Stimulated activated effector memory CD8-positive, alpha-beta T cell treated with anti-CD3 and anti-CD28 coated beads, Interleukin-12 subunit alpha, Interleukin-12 subunit beta, amount 100 ng/mL, for 72 hours (primary cell): ENCODE results near the gene CORO2A.
A peak's percentile ranks its signal among the peaks of the same experiment; 100 is the strongest.
"Not testable (repeated sequence)": the region's sequence is repeated elsewhere in the genome, so short reads cannot be mapped to it uniquely, and the experiment has no call there.

Source experiments
- ATAC-seq: fragments of 150-1000 bp; cut with Tn5 transposase; 2 replicates; pipeline ENCODE4 v1.10.0; 2021
- DNase-seq, 2 donors: peaks; one replicate each; pipeline ENCODE4 v3.0.0; 2021 to 2022; ENCODE audit warnings: low spot score in 2 of 2
- H3K27ac Mint-ChIP-seq: one replicate; pipeline ENCODE4 v1.8.0; 2022; ENCODE audit warnings: mild to moderate bottlenecking, mixed read lengths
- H3K36me3 Mint-ChIP-seq: one replicate; pipeline ENCODE4 v1.8.0; 2022; ENCODE audit warnings: mild to moderate bottlenecking, mixed read lengths
- H3K4me1 Mint-ChIP-seq: one replicate; pipeline ENCODE4 v1.8.0; 2022; ENCODE audit warnings: mixed read lengths
- H3K4me3 Mint-ChIP-seq: one replicate; pipeline ENCODE4 v1.8.0; 2022; ENCODE audit warnings: mild to moderate bottlenecking, mixed read lengths
- H3K9me3 Mint-ChIP-seq: one replicate; pipeline ENCODE4 v1.8.0; 2022; ENCODE audit warnings: mixed read lengths

Gene CORO2A

DNA sequence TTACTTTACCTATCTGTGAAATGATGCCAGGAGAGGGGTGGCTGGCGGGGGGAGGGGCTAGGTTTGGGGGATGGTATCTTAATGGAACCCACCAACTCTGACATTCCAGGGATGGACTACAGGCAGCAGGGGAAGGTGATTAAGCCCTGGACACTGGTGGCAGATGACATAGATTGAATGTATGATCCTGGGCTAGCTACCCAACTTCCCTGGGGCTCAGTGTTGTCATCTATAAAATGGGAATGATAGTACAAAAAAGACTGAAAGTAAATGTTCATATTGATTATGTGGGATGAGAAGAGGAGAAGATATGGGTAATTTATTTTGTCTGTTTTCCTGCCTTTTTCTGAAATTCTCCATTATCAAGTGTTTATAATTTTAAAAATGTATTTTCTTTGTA lies 6.2 kb downstream of the CORO2A start:
- Mint-ChIP-seq H3K27ac (no peak overlapping the region), H3K4me1 (peaks cover 44% of the 10 kb centered on the region)
- DNase-seq: no peak

DNA sequence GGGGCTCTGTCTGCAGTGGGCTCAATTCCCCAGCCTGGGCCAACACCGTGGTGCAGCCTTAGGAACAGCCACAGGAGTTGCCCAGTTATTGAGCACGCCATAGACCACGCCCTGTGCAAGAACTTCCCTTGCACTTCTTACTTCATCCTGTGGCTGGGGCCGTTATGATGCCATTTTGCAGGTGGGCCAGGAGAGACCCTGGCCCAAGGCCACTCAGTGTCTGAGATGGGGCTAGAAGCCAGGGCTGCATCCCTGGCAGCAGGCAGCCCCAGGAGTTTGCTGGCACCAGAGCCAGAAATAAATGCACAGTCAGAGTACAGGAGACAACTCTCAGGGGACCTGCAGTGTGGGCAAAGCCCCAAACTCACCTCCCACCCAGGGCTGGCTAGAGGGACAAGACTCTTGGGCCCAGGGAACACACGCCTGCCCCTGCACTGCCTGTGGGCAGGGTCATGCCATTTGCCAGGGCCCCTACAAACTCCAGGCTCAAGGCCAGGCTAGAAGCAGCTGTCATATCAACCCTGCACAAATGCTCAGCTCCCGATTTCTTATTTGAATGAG lies 6.7 kb downstream of the CORO2A start:
- H3K4me3 Mint-ChIP-seq: no peak overlapping the region
- no peaks in the 10 kb centered on the region for H3K9me3 Mint-ChIP-seq
- DNase-seq (no peak), ATAC-seq (no peak)
- H3K4me1 Mint-ChIP-seq: peaks cover 46% of the 10 kb centered on the region
- H3K27ac Mint-ChIP-seq: no peak overlapping the region
- peaks cover 5% of the 10 kb centered on the region for H3K36me3 Mint-ChIP-seq

More for the DNA sequence above, 6.2 kb downstream of the CORO2A start:
- Mint-ChIP-seq H3K9me3 (no peaks in the 10 kb centered on the region), H3K4me3 (no peak overlapping the region), H3K36me3 (peaks cover 9% of the 10 kb centered on the region)
- ATAC-seq: no peak

DNA sequence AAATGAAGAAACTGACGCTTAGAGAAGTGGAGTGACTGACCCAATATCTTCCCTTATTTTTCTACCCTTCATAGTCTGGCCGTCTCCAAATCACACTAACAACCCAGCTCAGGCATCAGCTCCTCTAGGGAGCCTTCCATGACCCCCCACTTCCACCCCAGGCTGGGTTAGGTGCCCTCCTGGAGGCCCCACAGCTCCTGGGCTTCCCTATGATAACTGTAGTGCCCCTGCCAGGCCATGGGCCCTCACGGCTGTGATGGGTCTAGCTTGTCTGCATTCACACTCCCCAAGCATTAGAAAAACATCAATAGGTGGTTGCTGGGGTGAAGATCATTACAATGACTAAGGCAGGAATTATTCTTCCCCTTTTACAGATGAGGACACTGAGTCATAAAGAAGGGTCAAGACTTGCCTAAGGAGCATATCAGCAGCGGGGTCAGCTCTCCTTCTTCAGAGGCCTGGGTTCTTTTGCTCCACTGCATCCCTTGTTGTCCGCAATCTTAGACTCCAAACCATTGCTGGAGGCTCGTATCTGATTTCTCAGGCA lies 7.3 kb downstream of the CORO2A start:
- Mint-ChIP-seq H3K4me3 (no peak overlapping the region), H3K36me3 (peaks cover 5% of the 10 kb centered on the region), H3K4me1 (peaks cover 52% of the 10 kb centered on the region), H3K27ac (peak overlapping the region; percentile 55), H3K9me3 (no peaks in the 10 kb centered on the region)
- ATAC-seq (no peak), DNase-seq (no peak)

DNA sequence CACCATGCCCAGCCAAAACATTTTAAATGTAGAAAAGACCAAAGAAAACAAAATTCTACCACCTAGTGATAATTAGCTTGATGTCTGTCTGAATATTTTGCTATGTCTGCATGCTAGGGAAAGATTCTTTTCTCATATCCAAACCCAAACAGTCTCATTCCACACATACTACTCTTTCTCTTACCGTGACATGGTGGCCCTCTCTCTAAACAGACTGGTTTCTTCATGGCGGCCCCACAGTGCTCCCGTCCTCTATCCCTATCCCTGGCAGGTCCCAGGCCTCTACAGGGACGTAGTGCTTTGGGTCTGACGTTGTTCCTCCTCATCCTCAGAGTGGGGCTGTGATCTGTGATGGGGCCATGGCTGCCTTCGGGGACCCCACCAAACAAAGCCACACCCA lies 8.1 kb downstream of the CORO2A start:
- peaks cover 57% of the 10 kb centered on the region for H3K4me1 Mint-ChIP-seq
- peaks cover 5% of the 10 kb centered on the region for H3K36me3 Mint-ChIP-seq
- DNase-seq (no peak), ATAC-seq (no peak)
- H3K27ac Mint-ChIP-seq: peak overlapping the region; percentile 55
- H3K9me3 Mint-ChIP-seq: no peaks in the 10 kb centered on the region
- H3K4me3 Mint-ChIP-seq: no peak overlapping the region

DNA sequence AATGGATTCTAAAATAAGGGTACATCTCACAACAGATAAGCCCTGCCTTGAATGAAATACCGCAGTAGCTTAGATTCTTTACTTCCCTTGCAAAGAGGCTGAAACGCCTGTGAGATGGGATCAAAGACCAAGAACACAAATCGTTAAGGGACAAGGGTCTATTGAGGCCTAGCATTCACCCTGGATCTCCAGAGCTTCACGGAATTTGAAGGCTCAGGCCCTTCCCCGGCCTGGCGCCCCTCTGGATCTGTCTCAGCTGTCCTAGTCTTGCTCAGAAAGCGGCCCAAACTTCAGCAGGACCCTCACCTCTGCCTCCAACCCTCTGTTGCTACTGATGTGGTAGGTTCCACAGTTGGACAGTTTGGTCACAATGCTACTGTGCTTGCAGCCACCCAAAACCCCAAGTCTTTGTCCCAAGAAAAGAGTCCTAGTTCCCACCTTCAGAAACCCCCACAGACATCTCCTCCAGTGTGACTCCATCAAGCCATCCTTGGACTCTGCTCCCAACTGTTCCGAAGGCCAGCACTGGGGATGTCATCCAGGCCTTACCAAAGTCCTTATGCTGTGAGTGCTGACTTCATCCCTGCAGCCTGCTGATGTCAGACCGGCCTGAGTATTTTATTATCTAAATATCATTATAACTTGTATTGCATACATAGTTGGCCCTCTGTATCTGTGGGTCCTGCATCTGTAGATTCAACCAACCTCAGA lies 9.4 kb downstream of the CORO2A start:
- H3K36me3 Mint-ChIP-seq: peaks cover 4% of the 10 kb centered on the region
- H3K4me3 Mint-ChIP-seq: no peak overlapping the region
- no peaks in the 10 kb centered on the region for H3K9me3 Mint-ChIP-seq
- H3K27ac Mint-ChIP-seq: no peak overlapping the region
- peaks cover 47% of the 10 kb centered on the region for H3K4me1 Mint-ChIP-seq
- DNase-seq (no peak), ATAC-seq (no peak)

DNA sequence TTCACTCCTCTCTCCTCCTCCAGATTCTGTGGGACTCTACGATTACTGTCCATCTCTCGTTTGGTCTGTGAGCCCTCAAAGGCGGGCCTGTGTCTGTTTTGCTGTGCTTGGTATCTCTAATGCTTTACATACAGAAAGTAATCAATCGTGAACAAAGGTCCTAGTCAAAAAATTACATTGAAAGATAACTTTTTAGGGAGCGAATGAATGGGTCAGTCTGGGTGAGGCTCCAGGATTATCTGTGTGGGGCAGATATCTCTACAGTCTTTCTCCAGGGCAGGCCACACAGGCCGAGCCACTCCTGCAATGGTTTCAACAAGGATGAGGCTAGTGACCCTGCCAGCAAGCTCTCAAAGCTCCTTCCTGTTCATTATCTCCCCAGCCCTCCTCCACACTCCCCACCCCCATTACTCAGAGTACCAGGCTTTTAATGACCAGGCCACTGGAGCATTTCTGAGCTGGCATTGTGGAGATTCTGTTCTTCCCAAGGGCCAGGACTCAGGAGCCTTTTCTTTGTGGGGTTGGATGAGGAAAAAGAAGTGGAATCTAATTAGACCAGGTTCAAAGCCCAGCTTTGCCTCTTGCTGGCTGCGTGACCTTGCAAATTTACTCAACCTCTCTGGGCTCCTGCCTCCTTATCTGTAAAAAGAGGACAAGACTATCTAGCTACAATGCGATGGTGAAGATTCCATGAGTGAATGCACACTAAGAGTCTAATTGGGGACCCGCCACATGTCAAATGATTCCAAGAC lies 10.2 kb downstream of the CORO2A start:
- Mint-ChIP-seq H3K9me3 (no peaks in the 10 kb centered on the region), H3K4me1 (peaks cover 41% of the 10 kb centered on the region), H3K27ac (no peak overlapping the region), H3K36me3 (no peaks in the 10 kb centered on the region), H3K4me3 (no peak overlapping the region)
- DNase-seq: no peak
- no peak for ATAC-seq

DNA sequence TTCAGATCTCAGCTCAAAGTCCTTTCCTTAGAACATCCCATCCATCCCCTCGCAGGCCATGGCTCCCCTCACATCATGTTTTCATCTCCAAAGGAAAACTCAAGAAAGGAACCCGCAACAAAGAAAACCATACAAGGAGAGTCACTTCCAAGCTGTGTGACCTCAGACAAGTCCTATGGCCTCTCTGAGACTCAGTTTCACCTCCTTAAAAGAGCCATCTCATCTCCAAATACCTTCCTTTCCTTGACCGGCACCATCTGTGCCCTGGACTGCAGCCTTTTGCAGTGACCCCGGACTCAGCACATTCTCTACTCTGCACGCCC lies 10.7 kb downstream of the CORO2A start:
- Mint-ChIP-seq H3K9me3 (no peaks in the 10 kb centered on the region), H3K27ac (no peak overlapping the region), H3K4me1 (peaks cover 41% of the 10 kb centered on the region), H3K36me3 (no peaks in the 10 kb centered on the region), H3K4me3 (no peak overlapping the region)
- no peak for DNase-seq
- no peak for ATAC-seq

DNA sequence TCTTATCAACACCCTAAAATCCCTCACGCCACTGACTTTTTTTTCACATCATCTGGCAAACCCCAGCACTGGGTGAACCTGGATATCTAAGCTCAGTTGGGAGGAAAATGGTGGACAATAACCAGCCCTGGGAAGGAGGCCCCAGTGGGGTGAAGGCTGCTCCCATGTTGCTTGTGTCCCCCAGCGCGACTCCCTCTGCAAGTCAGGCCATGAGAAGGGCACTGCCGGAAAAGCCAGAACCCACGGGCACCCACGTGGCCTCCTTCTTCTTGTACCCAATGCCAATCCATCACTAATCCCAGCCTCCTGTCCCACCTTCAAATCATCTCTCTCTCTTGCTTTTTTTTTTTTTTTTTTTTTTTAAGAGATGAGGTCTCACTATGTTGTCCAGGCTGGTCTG lies 11.4 kb downstream of the CORO2A start:
- no peak for DNase-seq
- Mint-ChIP-seq H3K4me1 (peaks cover 48% of the 10 kb centered on the region), H3K36me3 (no peaks in the 10 kb centered on the region), H3K4me3 (no peak overlapping the region), H3K9me3 (no peaks in the 10 kb centered on the region), H3K27ac (peak overlapping the region; percentile 76)
- no peak for ATAC-seq

DNA sequence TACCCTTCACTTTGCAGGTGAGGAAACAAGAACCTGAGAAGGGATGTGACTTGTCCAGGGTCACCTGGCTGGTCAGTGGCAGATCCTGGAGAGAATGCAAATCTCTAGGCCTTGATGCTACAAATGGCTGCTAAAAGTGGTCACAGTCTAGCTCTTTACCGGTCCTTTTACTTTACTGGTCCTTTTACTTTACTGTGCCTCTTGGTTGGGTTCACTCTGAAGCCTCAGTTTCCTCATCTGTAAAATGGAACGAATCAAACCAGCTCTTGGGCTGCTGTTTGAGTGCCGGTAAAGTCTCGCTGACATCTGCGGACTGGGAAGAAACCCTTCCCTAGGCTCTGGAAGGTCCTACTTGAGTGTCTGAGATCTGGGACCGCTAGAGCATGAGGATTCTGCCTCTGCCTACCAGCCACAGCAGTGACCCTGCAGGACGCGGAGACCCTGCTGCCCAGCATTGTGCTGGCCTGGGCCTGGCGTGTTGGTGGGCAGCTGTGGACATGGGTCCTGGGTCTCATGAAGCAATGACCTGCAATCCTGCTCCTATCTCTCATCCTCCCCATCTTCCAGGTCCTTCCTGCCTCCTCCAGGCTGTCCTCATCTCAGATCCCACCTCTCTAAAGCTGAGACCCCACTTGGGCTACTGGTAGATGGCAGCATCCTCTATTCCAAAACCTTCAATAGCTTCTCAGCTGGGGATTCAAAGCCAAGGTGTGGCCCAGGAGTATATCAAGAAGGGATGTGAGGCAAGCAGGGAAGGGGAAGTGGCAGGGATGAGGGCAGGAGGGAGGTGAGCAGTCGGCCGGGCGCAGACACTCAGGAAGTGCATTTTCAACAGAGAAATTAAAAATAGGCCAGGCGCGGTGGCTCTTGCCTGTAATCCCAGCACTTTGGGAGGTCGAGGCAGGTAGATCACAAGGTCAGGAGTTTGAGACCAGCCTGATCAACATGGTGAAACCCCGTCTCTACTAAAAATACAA lies 13.3 kb downstream of the CORO2A start:
- ATAC-seq (no peak), DNase-seq (no peak)
- Mint-ChIP-seq H3K4me3 (no peak overlapping the region), H3K9me3 (no peaks in the 10 kb centered on the region), H3K36me3 (no peaks in the 10 kb centered on the region), H3K4me1 (peaks cover 43% of the 10 kb centered on the region), H3K27ac (peak overlapping the region; percentile 76)

DNA sequence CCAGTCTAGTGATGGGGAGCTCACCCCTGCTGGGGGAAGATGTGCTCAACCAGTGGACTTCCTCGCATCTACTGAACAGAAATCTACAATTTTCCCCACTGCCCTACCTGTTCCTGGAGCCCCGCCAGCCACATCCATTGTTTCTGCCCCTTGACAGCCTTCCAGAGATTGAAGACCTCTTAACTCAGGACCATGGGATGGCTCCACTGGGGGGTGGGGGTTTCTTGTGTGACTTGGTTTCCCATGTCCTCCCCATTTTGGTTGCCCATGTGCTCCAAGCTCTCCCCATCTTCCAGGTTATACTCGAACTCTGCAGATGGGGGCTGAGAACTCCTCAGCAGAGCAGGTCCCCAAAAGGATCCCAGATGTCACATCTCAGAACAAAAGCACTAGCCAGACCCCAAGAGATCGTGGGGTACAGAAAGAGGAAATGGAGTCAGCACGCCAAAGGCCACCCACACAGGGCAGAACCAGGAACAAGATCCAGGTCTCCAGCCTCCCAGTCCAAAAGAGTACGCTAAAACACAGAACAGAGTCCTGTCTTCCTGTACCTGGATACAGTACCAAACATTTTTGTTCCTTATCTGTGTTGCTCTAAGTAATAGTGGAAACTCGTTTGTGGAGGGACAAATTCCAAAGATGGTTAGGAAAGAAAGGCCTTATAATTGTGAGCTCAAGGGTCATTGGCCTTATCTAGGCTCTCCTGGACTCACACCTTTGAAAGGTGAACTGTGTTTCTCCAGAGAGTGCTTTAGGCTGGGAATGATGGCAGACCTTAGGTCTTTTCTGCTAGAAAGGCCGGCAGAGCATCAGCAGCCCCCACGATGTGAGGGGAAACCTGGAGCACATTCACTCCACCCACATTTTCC lies 15.8 kb downstream of the CORO2A start:
- no peaks in the 10 kb centered on the region for H3K36me3 Mint-ChIP-seq
- H3K4me3 Mint-ChIP-seq: no peak overlapping the region
- peak overlapping the region; percentile 38 for H3K27ac Mint-ChIP-seq
- peaks cover 37% of the 10 kb centered on the region for H3K4me1 Mint-ChIP-seq
- no peak for DNase-seq
- ATAC-seq: no peak
- no peaks in the 10 kb centered on the region for H3K9me3 Mint-ChIP-seq

DNA sequence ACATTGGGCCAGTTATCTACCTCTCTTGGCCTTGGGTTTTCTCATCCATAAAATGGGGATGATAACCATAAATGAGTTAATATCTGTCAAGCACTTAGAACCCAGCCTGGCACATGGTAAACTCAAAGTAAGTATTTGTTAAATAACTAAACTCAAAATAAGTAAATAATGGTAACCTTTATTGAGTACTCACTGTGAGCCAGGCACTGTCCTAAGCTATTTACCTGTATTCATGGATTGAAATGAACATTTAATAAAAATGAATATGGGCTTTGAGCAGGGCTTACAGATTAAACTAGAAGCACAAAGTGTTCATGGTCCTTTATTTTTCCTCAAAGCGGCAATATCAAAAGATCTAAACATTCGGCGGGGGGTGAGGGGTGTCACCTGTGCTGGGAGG lies 16.7 kb downstream of the CORO2A start:
- ATAC-seq: no peak
- H3K9me3 Mint-ChIP-seq: no peaks in the 10 kb centered on the region
- peaks cover 2% of the 10 kb centered on the region for H3K36me3 Mint-ChIP-seq
- H3K4me3 Mint-ChIP-seq: no peak overlapping the region
- DNase-seq: no peak
- H3K4me1 Mint-ChIP-seq: peaks cover 37% of the 10 kb centered on the region
- H3K27ac Mint-ChIP-seq: peak overlapping the region; percentile 20

DNA sequence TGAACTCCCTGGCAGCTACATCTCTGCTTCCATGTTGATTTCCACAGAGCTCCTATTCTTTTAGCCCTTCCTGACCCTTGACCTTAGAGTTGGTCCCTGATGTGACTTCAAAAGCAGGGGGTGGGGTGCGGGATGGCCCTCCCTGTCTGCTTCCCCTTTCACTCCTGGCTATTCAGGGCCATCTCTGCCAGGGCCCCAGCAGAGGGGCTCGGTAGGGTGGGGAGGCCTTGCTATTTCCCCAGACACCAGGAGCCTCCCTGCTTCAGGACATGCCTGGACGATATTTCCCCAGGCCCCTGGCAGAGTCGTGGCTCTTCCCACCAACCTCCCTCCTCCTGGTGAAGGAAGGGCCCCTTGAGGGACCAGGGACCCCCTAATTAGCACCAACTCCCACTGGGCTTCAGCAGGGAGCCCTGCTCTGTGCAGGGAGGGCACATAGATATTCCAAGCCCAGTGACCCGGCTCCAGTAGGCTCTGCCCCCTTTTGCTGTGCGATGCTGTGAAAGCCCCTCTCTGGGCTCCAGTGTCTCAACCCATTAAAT lies 17.3 kb downstream of the CORO2A start:
- Mint-ChIP-seq H3K36me3 (peaks cover 8% of the 10 kb centered on the region), H3K27ac (peak overlapping the region; percentile 20), H3K9me3 (no peaks in the 10 kb centered on the region), H3K4me3 (no peak overlapping the region), H3K4me1 (peaks cover 37% of the 10 kb centered on the region)
- DNase-seq: no peak
- ATAC-seq: no peak

DNA sequence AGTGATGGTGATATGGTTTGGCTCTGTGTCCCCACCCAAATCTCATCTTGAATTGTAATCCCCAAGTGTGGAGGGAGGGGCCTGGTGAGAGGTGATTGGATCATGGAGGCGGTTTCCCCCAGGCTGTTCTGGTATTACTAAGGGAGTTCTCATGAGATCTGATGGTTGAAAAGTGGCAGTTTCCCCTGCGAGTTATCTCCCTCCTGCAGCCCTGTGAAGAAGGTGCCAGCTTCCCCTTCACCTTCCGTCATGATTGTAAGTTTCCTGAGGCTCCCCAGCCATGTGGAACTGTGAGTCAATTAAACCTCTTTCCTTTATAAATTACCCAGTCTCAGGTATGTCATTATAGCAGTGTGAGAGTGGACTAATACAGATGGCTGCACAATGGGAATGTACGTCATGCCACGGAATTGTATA lies 17.9 kb downstream of the CORO2A start:
- H3K9me3 Mint-ChIP-seq, ATAC-seq, DNase-seq, H3K36me3 Mint-ChIP-seq, H3K4me3 Mint-ChIP-seq, H3K27ac Mint-ChIP-seq: not testable (repeated sequence)
- peaks cover 38% of the 10 kb centered on the region for H3K4me1 Mint-ChIP-seq

DNA sequence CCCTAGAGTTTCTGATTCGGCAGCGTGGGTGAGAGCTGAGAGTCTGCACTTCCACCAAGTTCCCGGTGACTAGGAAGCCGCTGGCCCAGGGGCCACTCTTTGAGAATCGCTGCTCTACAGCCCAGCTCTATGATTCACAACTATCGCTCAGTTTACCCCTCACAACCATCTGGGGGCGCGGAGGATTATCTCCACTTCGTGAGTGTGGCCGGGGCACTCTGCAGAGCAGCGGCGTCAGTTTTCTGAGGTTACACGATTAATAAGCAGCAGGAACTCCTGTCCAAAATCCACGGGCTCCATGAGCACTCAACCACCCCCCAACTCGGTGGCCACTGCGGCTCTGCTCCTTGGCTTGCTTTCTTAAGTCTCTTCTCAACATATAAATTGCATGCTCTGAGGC lies 19.3 kb downstream of the CORO2A start:
- no peaks in the 10 kb centered on the region for H3K9me3 Mint-ChIP-seq
- peaks cover 48% of the 10 kb centered on the region for H3K4me1 Mint-ChIP-seq
- ATAC-seq (no peak), DNase-seq (no peak)
- peak overlapping the region; percentile 69 for H3K27ac Mint-ChIP-seq
- no peak overlapping the region for H3K4me3 Mint-ChIP-seq
- peaks cover 9% of the 10 kb centered on the region for H3K36me3 Mint-ChIP-seq
